H1 (cell line): ENCODE data around the gene INPP5A. TPM values are rescaled to one million over a fixed set of nuclear protein-coding genes. Genes with fewer than 3 reads are reported as not detected.

Source experiments
- CTCF ChIA-PET: fragments of 300-600 bp; sonication (Branson Sonifier 250); formaldehyde crosslinking; loops from one replicate; lab custom pipeline; 2021; ENCODE audit not compliant: partially characterized antibody; lab: Charles Lee
- POLR2A ChIA-PET: fragments of 300-600 bp; sonication (Branson Sonifier 250); formaldehyde crosslinking; loops from one replicate; lab custom pipeline; 2021; ENCODE audit warnings: inconsistent platforms; ENCODE audit not compliant: partially characterized antibody; lab: Charles Lee
- DNase-seq, 2 experiments: peaks; one replicate each; pipeline versions ENCODE4 v3.0.0 to v3.0.0-alpha.2; 2010 to 2022; ENCODE audit warnings: low spot score in 2 of 2, low read depth in 1 of 2, mixed read lengths in 1 of 2
- FAIRE-seq: peaks from 2 replicates; lab custom pipeline; 2011; peaks lifted over from hg19 to GRCh38; lab: Jason Lieb, UNC
- H2AFZ ChIP-seq: 2 replicates; pipeline ENCODE4 v1.8.1; 2012; ENCODE audit warnings: low read length, inconsistent platforms
- H2AK5ac ChIP-seq: 2 replicates; pipeline ENCODE4 v1.6.1; 2013; ENCODE audit warnings: low read depth, low read length
- H2BK120ac ChIP-seq: replicated peaks from 2 replicates; pipeline ENCODE3; 2013; ENCODE audit warnings: low read depth, low read length, inconsistent platforms
- H2BK12ac ChIP-seq: 2 replicates; pipeline ENCODE4 v1.6.1; 2013; ENCODE audit warnings: low read depth, low read length
- H2BK15ac ChIP-seq: 2 replicates; pipeline ENCODE4 v1.6.1; 2013; ENCODE audit warnings: low read length
- H2BK20ac ChIP-seq: 2 replicates; pipeline ENCODE4 v1.6.1; 2013; ENCODE audit warnings: low read length
- H2BK5ac ChIP-seq: 2 replicates; pipeline ENCODE4 v1.6.1; 2013; ENCODE audit warnings: low read depth, low read length
- H3K14ac ChIP-seq: 2 replicates; pipeline ENCODE4 v1.6.1; 2013; ENCODE audit warnings: inconsistent platforms; ENCODE audit not compliant: insufficient read length
- H3K18ac ChIP-seq: 2 replicates; pipeline ENCODE4 v1.6.1; 2013; ENCODE audit warnings: low read length; ENCODE audit errors: extremely low read depth
- H3K23ac ChIP-seq: 2 replicates; pipeline ENCODE4 v1.6.1; 2013; ENCODE audit warnings: inconsistent platforms; ENCODE audit not compliant: insufficient read length
- H3K23me2 ChIP-seq: 2 replicates; pipeline ENCODE4 v1.6.1; 2013; ENCODE audit warnings: low read depth, low read length
- H3K27ac ChIP-seq: 2 replicates; pipeline ENCODE4 v1.6.1; 2011; ENCODE audit warnings: low read depth, low read length, inconsistent platforms
- H3K27me3 ChIP-seq, 4 experiments: replicated peaks in 1 of 4; 1 replicate in 1 of 4; 2 replicates in 3 of 4; pipeline versions ENCODE4 v1.6.1 to v1.8.1; 2011 to 2013; ENCODE audit warnings: low read length in 3 of 4, mild to moderate bottlenecking in 3 of 4, inconsistent platforms in 2 of 4, mixed read lengths in 2 of 4, moderate library complexity in 1 of 4; ENCODE audit not compliant: control insufficient read depth in 3 of 4, insufficient read depth in 3 of 4; ENCODE audit errors: extremely low read depth in 1 of 4
- H3K36me3 ChIP-seq, 4 experiments: 2 replicates each; pipeline versions ENCODE4 v1.6.1 to v1.8.1; 2011 to 2013; ENCODE audit warnings: mild to moderate bottlenecking in 4 of 4, low read length in 3 of 4, moderate library complexity in 2 of 4, control low read depth in 1 of 4, inconsistent platforms in 1 of 4; ENCODE audit not compliant: insufficient read depth in 4 of 4, control insufficient read depth in 2 of 4
- H3K4ac ChIP-seq: replicated peaks from 2 replicates; pipeline ENCODE3; 2013; ENCODE audit warnings: low read length, low read depth, mixed read lengths, inconsistent platforms; ENCODE audit not compliant: insufficient read length
- H3K4me1 ChIP-seq, 4 experiments: replicated peaks in 1 of 4; 1 replicate in 1 of 4; 2 replicates in 3 of 4; pipeline versions ENCODE4 v1.6.1 to v1.8.1; 2011 to 2013; ENCODE audit warnings: low read length in 3 of 4, inconsistent platforms in 2 of 4, mixed read lengths in 1 of 4; ENCODE audit not compliant: insufficient read depth in 4 of 4, control insufficient read depth in 3 of 4
- H3K4me2 ChIP-seq, 2 experiments: 2 replicates each; pipeline versions ENCODE4 v1.6.1 to v1.8.1; 2011 to 2013; ENCODE audit warnings: low read depth in 2 of 2, low read length in 2 of 2, control low read depth in 1 of 2, inconsistent platforms in 1 of 2, mild to moderate bottlenecking in 1 of 2; ENCODE audit not compliant: insufficient read depth in 1 of 2
- H3K4me3 ChIP-seq, 4 experiments: fragments of 200-600, 300-600 bp in 1 of 4; sonication (generic), shearing (Covaris generic), sonication (Bioruptor Twin) in 1 of 4; 2 replicates each; pipeline versions ENCODE4 v1.5.1 to v1.8.1; 2011 to 2016; ENCODE audit warnings: low read length in 4 of 4, low read depth in 3 of 4, control low read depth in 2 of 4, inconsistent platforms in 2 of 4, mild to moderate bottlenecking in 2 of 4, mixed read lengths in 1 of 4, moderate library complexity in 1 of 4; ENCODE audit not compliant: insufficient read depth in 2 of 4; ENCODE audit errors: extremely low read depth in 1 of 4
- H3K56ac ChIP-seq: replicated peaks from 2 replicates; pipeline ENCODE3; 2013; ENCODE audit warnings: low read depth, mild to moderate bottlenecking, mixed read lengths, low read length, inconsistent platforms; ENCODE audit not compliant: insufficient read length
- H3K79me1 ChIP-seq: 2 replicates; pipeline ENCODE4 v1.6.1; 2013; ENCODE audit warnings: low read depth, low read length, control low read depth
- H3K79me2 ChIP-seq, 2 experiments: 2 replicates each; pipeline versions ENCODE4 v1.6.1 to v1.8.1; 2012 to 2013; ENCODE audit warnings: low read length in 2 of 2, mild to moderate bottlenecking in 2 of 2, inconsistent platforms in 1 of 2; ENCODE audit not compliant: insufficient read depth in 2 of 2, control insufficient read depth in 1 of 2
- H3K9ac ChIP-seq, 4 experiments: replicated peaks in 1 of 4; 1 replicate in 1 of 4; 2 replicates in 3 of 4; pipeline versions ENCODE4 v1.6.1 to v1.8.1; 2011 to 2013; ENCODE audit warnings: low read depth in 3 of 4, low read length in 3 of 4, control low read depth in 2 of 4, mild to moderate bottlenecking in 2 of 4, moderate library complexity in 2 of 4, inconsistent platforms in 1 of 4; ENCODE audit errors: extremely low read depth in 1 of 4
- H3K9me3 ChIP-seq, 2 experiments: 2 replicates each; pipeline versions ENCODE4 v1.6.1 to v1.8.1; 2012 to 2013; ENCODE audit warnings: mild to moderate bottlenecking in 2 of 2, moderate library complexity in 2 of 2, control low read depth in 1 of 2, inconsistent platforms in 1 of 2, low read depth in 1 of 2, low read length in 1 of 2, mixed read lengths in 1 of 2; ENCODE audit not compliant: insufficient read depth in 2 of 2
- H4K20me1 ChIP-seq, 2 experiments: replicated peaks in 1 of 2; 2 replicates each; pipeline versions ENCODE3 to v1.8.1; 2011 to 2013; ENCODE audit warnings: inconsistent platforms in 2 of 2, low read length in 2 of 2, mild to moderate bottlenecking in 1 of 2; ENCODE audit not compliant: insufficient read depth in 2 of 2, control insufficient read depth in 1 of 2
- H4K5ac ChIP-seq: 2 replicates; pipeline ENCODE4 v1.6.1; 2013; ENCODE audit warnings: low read length, low read depth, mixed read lengths, inconsistent platforms; ENCODE audit not compliant: insufficient read length
- H4K8ac ChIP-seq: 2 replicates; pipeline ENCODE4 v1.8.0; 2013; ENCODE audit warnings: mild to moderate bottlenecking, moderate library complexity, low read length, inconsistent platforms; ENCODE audit not compliant: insufficient read depth; ENCODE audit errors: extremely low read depth
- H4K91ac ChIP-seq: replicated peaks from 2 replicates; pipeline ENCODE3; 2013; ENCODE audit warnings: low read length, mixed read lengths, inconsistent platforms; ENCODE audit not compliant: insufficient read length
- EGR1 ChIP-seq: IDR thresholded peaks from 2 replicates; pipeline ENCODE4 v1.6.1; 2011; ENCODE audit warnings: low read depth, low read length, borderline replicate concordance
- NANOG ChIP-seq: IDR thresholded peaks from 2 replicates; pipeline ENCODE4 v1.6.1; 2011; ENCODE audit warnings: low read length, low read depth, mild to moderate bottlenecking, inconsistent platforms; ENCODE audit not compliant: insufficient read depth, poor library complexity, severe bottlenecking
- NRF1 ChIP-seq: IDR thresholded peaks from 2 replicates; pipeline ENCODE4 v1.6.1; 2011; ENCODE audit warnings: mild to moderate bottlenecking, low read depth, low read length, improper control_type of control experiment
- SIRT6 ChIP-seq: IDR thresholded peaks from one replicate; pipeline ENCODE4 v1.7.1; 2012; ENCODE audit warnings: low read length, inconsistent platforms
- ZNF274 ChIP-seq: IDR thresholded peaks from 2 replicates; pipeline ENCODE4 v1.7.0; 2012; ENCODE audit warnings: low read length, borderline replicate concordance; ENCODE audit errors: extremely low read depth
- WGBS, 2 experiments: shearing (Covaris generic) in 1 of 2; methylation state at CpG; one replicate each; pipeline versions ENCODE4 v1.1.6 to v1.1.7; 2013 to 2015; ENCODE audit warnings: low lambda C conversion rate in 2 of 2, mixed read lengths in 2 of 2, inconsistent platforms in 1 of 2, low coverage in 1 of 2, missing lambda C conversion rate in 1 of 2; ENCODE audit not compliant: insufficient replicate concordance in 2 of 2, insufficient coverage in 1 of 2, insufficient read length in 1 of 2; ENCODE audit errors: extremely low coverage in 1 of 2, missing lambda C conversion rate in 1 of 2; 5-methylcytosine and 5-hydroxymethylcytosine counted together
- polyA plus RNA-seq, 7 experiments: library from polyadenylated mRNA; depleted of rRNA in 3 of 7; stranded (reverse) in 5 of 7; unstranded in 2 of 7; fragments of >200 nt in 5 of 7; fragments of 200-250 nt in 2 of 7; gene quantifications; 1 replicate in 5 of 7; 2 replicates in 1 of 7; 4 replicates in 1 of 7; pipeline versions ENCODE4 v1.2.1 to v1.2.3, GENCODE V29; 2011 to 2013; ENCODE audit warnings: missing spikeins in 2 of 7, mixed read lengths in 2 of 7
- total RNA-seq: library from RNA; stranded (reverse); fragmentation: NEBNext Ultra II Directional; extraction: Animal tissue kit (Norgen Biotek cat#: 25700); gene quantifications from 2 replicates; pipeline ENCODE4 v1.2.1, GENCODE V29; 2021

INPP5A gene
- total and polyA plus RNA-seq, 2 of the 8 experiments (the other 6 are each of a cell fraction or from before 2014, with no cell fraction given): 19.7 to 27.5 TPM

DNA sequence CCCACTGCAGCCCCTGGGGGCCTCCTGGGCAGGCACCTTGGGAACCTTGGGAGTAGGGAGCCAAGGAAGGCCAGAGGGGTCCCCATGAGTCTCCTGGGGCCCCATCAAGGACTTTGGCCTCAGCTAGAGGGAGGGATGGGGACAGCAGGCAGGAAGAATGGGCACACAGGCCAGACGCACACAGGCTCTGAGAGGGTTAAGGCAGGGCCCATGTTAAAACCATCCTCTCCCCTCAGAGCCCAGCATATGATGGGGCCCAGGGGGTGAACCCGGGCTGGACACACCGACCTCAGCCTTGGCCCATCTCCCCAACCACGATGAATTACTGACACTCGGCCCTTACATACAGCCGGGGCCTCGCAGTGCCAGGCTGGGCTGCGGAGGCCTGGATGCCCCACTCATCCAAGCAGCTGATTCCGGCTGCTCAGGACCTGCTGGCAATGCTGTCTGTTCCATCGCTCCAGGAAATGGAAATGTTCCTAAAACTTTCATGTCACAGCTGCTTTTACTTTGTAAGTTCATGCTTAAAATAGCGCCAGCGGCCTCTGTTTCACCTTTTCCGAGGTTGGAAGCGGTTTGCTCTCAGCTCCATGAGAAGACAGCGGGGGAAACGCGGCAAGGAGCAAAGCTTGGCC is 17.3 kb upstream of the INPP5A start:
- Histone ChIP-seq H3K27me3 (peaks cover 4 to 33% (median 15%) of the 10 kb centered on the region in 4 experiments; a peak in 6 of 7 replicates), H3K79me1 (no peaks in the 10 kb centered on the region), H2BK15ac (no peak overlapping the region), H4K20me1 (peaks cover 0 to 4% of the 10 kb centered on the region in 2 experiments), H3K9me3 (no peaks in the 10 kb centered on the region), H3K9ac (no peak overlapping the region), H2AK5ac (no peak overlapping the region), H3K23me2 (peaks cover 20% of the 10 kb centered on the region; the same call in 1 of the 2 replicates), H3K36me3 (no peaks in the 10 kb centered on the region), H3K79me2 (no peaks in the 10 kb centered on the region), H3K4me3 (no peak overlapping the region), H2AFZ (no peak overlapping the region), H3K56ac (no peak overlapping the region), H4K5ac (no peak overlapping the region), H3K18ac (no peak overlapping the region), H4K8ac (no peak overlapping the region; the same call in 1 of the 2 replicates), H2BK12ac (no peak overlapping the region), H2BK120ac (no peak overlapping the region), H2BK5ac (no peak overlapping the region), H3K23ac (no peak overlapping the region), H3K4me2 (no peak overlapping the region), H3K27ac (no peak overlapping the region), H3K4ac (no peak overlapping the region), H2BK20ac (no peak overlapping the region), H4K91ac (no peak overlapping the region), H3K14ac (no peak overlapping the region), H3K4me1 (peaks cover 11 to 34% (median 24%) of the 10 kb centered on the region in 4 experiments)
- DNase-seq (no peak), FAIRE-seq (no peak)
- ChIA-PET POLR2A (interaction anchor here (1.3 to 2.0 kb wide), 2 partner anchors 7 to 12 kb away, joined by 5 to 6 read pairs; no protein-coding TSS in a partner anchor), CTCF (interaction anchor here (0.7 to 2.4 kb wide), 10 partner anchors 16 to 274 kb away, joined by 3 to 9 read pairs (median 4); no protein-coding TSS in a partner anchor)
- 90% methylated on average over 17 of the region's 17 CpGs; no CpG with 5 or more reads in 1 of the 2 experiments for WGBS, 2 experiments
- TF ChIP-seq NANOG: no peak
- no peak for TF ChIP-seq ZNF274
- TF ChIP-seq SIRT6: no peak
- no peak for TF ChIP-seq EGR1
- no peak for TF ChIP-seq NRF1
